DOHH2 (cell line): ENCODE data around the gene ZNF789.

Experiments used
- CTCF ChIP-seq: fragments of 200-600 bp; sonication (generic); IDR thresholded peaks from one replicate; pipeline ENCODE4 v1.5.1; 2014; ENCODE audit warnings: antibody characterized with exemption, mild to moderate bottlenecking, low read depth, low read length; ENCODE audit not compliant: poor library complexity, severe bottlenecking
- EZH2phosphoT487 ChIP-seq: fragments of 200-600 bp; sonication (generic); IDR thresholded peaks from 2 replicates; pipeline ENCODE4 v1.6.1; 2017; ENCODE audit warnings: borderline replicate concordance, mild to moderate bottlenecking, antibody characterized with exemption, low read length, moderate library complexity, mixed read lengths

- TF ChIP-seq EZH2phosphoT487 (no peak), CTCF (peak; percentile 20)
These were observed 32.1 kb downstream of the ZNF789 start, which contains the start of gene ZKSCAN5 for GRCh38 chr7:99504603-99505323.
